Measurements from ENCODE around the gene DNPEP. TPM values are rescaled to one million over a fixed set of nuclear protein-coding genes. Genes with fewer than 3 reads are reported as not detected.
A peak's percentile ranks its signal among the peaks of the same experiment; 100 is the strongest.

The DNPEP gene
- total RNA-seq, 1 experiment from 2014 or later, result 60.9 TPM

DNA sequence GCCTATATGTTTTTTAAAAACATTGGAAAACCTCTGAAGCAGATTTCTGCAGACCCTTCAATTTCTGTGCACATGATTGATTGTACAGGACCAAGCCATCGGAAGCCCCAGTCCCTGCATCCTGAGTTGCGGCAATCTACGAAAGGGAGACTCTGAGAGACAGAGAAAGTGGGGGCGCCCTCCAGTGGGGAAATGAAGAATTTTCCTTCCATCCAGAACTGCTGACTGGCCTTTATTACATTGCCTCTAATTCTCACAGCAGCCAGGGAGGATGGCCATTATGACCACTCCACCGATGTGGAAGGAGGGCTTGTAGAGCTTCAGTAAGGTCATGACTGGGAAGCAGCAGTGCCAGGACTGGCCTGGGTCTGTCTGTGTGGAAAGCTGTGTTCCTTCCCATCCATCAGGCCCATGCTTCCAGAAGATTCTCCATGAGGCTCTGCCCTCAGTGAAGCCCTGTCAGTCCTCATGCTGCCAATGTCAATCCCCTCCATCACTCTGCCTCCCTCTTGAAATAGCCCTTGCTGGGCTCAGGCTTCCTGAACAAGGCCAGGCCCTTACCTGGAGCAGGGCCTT is 35.2 kb downstream of the DNPEP start:
- Mint-ChIP-seq H3K4me1 (peaks cover 0 to 14% of the 10 kb centered on the region in 2 experiments; a peak in 3 of 4 replicates), H3K36me3 (ENCODE audit: insufficient read depth in 1 of 3, low read depth in 3 of 3) (no peaks in the 10 kb centered on the region), H3K9me3 (no peaks in the 10 kb centered on the region), H3K27me3 (ENCODE audit: low read depth) (peaks cover 74% of the 10 kb centered on the region), H3K27ac (no peak overlapping the region; a peak in 1 of 7 replicates), H3K4me3 (no peak overlapping the region)
- no peaks in the 10 kb centered on the region for H4K20me1 ChIP-seq (ENCODE audit: control insufficient read depth, insufficient read depth, insufficient read length)
- H4K91ac ChIP-seq (ENCODE audit: insufficient read length, low read depth, low read length), result no peak overlapping the region
- no peak overlapping the region for H3K27ac ChIP-seq (ENCODE audit: insufficient read length, low read depth, low read length)
- H3K79me1 ChIP-seq (ENCODE audit: insufficient read depth, low read depth, low read length, poor library complexity, severe bottlenecking), result no peaks in the 10 kb centered on the region
- H2AK5ac ChIP-seq (ENCODE audit: insufficient read length, low read length), result no peak overlapping the region
- no peak overlapping the region for H2AFZ ChIP-seq (ENCODE audit: low read length)
- H4K5ac ChIP-seq (ENCODE audit: insufficient read length, low read depth, low read length), result no peak overlapping the region
- H3K27me3 ChIP-seq (ENCODE audit: insufficient read depth, low read length), result peaks cover 4% of the 10 kb centered on the region; the same call in 1 of the 2 replicates
- H2BK120ac ChIP-seq (ENCODE audit: low read depth, low read length, poor library complexity, severe bottlenecking), result no peak overlapping the region
- no CpG with 5 or more reads among the region's 5 CpGs for WGBS (ENCODE audit: extremely low coverage, insufficient read length, low lambda C conversion rate)
- H3K4me1 ChIP-seq (ENCODE audit: insufficient read depth, low read length), result no peaks in the 10 kb centered on the region
- no peaks in the 10 kb centered on the region for H3K79me2 ChIP-seq (ENCODE audit: insufficient read depth, low read length)
- no peak overlapping the region for H2BK15ac ChIP-seq (ENCODE audit: low read depth, low read length)
- no peak overlapping the region for H3T11ph ChIP-seq (ENCODE audit: low read length)
- peak; percentile 76 for DNase-seq
- H3K18ac ChIP-seq (ENCODE audit: insufficient read length, low read depth, low read length), result no peak overlapping the region
- no peak overlapping the region for H3K56ac ChIP-seq (ENCODE audit: insufficient read length, low read depth, low read length)
- H2BK5ac ChIP-seq (ENCODE audit: insufficient read length, low read length), result no peak overlapping the region
- no peak overlapping the region for H3K14ac ChIP-seq (ENCODE audit: insufficient read depth, low read length)
- H3K4ac ChIP-seq (ENCODE audit: low read depth, low read length), result no peak overlapping the region
- no peak overlapping the region for H4K8ac ChIP-seq (replicated peaks; ENCODE audit: insufficient read length, low read depth, low read length)
- no peak overlapping the region for H2BK12ac ChIP-seq (ENCODE audit: insufficient read length, low read depth, low read length)
- H3K23ac ChIP-seq (ENCODE audit: insufficient read length, low read depth, low read length), result no peak overlapping the region
- no peaks in the 10 kb centered on the region for H3K9me3 ChIP-seq (ENCODE audit: control insufficient read depth, low read depth, low read length)
- H2BK20ac ChIP-seq (ENCODE audit: low read depth, low read length, poor library complexity, severe bottlenecking), result no peak overlapping the region
- no peak overlapping the region for H3K9ac ChIP-seq (ENCODE audit: extremely low read depth, insufficient read length, low read length)
- no peak overlapping the region for H3K4me2 ChIP-seq (ENCODE audit: insufficient read depth, insufficient read length, low read length)
- H3K23me2 ChIP-seq (ENCODE audit: insufficient read length, low read depth, low read length, poor library complexity, severe bottlenecking), result no peaks in the 10 kb centered on the region
- TF ChIP-seq, protein P1, sequence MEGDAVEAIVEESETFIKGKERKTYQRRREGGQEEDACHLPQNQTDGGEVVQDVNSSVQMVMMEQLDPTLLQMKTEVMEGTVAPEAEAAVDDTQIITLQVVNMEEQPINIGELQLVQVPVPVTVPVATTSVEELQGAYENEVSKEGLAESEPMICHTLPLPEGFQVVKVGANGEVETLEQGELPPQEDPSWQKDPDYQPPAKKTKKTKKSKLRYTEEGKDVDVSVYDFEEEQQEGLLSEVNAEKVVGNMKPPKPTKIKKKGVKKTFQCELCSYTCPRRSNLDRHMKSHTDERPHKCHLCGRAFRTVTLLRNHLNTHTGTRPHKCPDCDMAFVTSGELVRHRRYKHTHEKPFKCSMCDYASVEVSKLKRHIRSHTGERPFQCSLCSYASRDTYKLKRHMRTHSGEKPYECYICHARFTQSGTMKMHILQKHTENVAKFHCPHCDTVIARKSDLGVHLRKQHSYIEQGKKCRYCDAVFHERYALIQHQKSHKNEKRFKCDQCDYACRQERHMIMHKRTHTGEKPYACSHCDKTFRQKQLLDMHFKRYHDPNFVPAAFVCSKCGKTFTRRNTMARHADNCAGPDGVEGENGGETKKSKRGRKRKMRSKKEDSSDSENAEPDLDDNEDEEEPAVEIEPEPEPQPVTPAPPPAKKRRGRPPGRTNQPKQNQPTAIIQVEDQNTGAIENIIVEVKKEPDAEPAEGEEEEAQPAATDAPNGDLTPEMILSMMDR (conservative IDR thresholded peaks at IDR 0.05), result peak; percentile 83
